HepG2 (cell line): ENCODE results near the gene CCSER1.

Source experiments
- EP300 ChIP-seq, 3 experiments: sonication (generic) in 1 of 3; formaldehyde crosslinking in 1 of 3; IDR thresholded peaks; 2 replicates each; pipeline versions ENCODE4 v1.5.1 to v1.6.1; 2011 to 2020; ENCODE audit warnings: low read depth in 2 of 3, low read length in 2 of 3, borderline replicate concordance in 1 of 3, improper control_type of control experiment in 1 of 3, mild to moderate bottlenecking in 1 of 3, missing genetic modification reagents in 1 of 3, moderate library complexity in 1 of 3
- NAIF1 ChIP-seq: sonication (generic); formaldehyde crosslinking; IDR thresholded peaks from 2 replicates; pipeline ENCODE4 v1.5.0; 2020; ENCODE audit warnings: mild to moderate bottlenecking, missing genetic modification reagents, borderline replicate concordance

- no peak for TF ChIP-seq NAIF1 (CRISPR knock-in tag)
- no peak for TF ChIP-seq EP300 (IDR thresholded peaks at IDR 0.05; ENCODE audit: low read depth in 2 of 2, low read length in 2 of 2)
- TF ChIP-seq EP300 (CRISPR knock-in tag; IDR thresholded peaks at IDR 0.05; ENCODE audit: borderline replicate concordance): no peak
Observed at GRCh38 chr4:91340822-91341221, 1213.6 kb downstream of the CCSER1 start.
